NCI-H1092 (cell line): ENCODE measurements around the gene PTF1A.

Experiments
- DNase-seq: peaks from one replicate; lab custom pipeline; 2025; lab: John Stamatoyannopoulos, UW

The PTF1A gene

GRCh38 chr10:23186697-23187096 lies 5.4 kb upstream of the PTF1A start:
- no peak for DNase-seq

GRCh38 chr10:23187155-23187554 lies 5.0 kb upstream of the PTF1A start:
- DNase-seq, result no peak

GRCh38 chr10:23189024-23189423 lies 3.1 kb upstream of the PTF1A start:
- DNase-seq, result no peak

GRCh38 chr10:23190872-23191763 lies 994 bp upstream of the PTF1A start:
- DNase-seq, result no peak

- no peak for DNase-seq
These were observed 761 bp downstream of the PTF1A start for GRCh38 chr10:23192712-23193434.

- DNase-seq, result no peak
These were observed 1.4 kb downstream of the PTF1A start for GRCh38 chr10:23193435-23194074.

GRCh38 chr10:23194471-23194965 lies 2.4 kb downstream of the PTF1A start:
- no peak for DNase-seq

GRCh38 chr10:23194966-23195845 lies 3.1 kb downstream of the PTF1A start:
- DNase-seq, result no peak

GRCh38 chr10:23195846-23196600 lies 3.9 kb downstream of the PTF1A start:
- no peak for DNase-seq

GRCh38 chr10:23196915-23197314 lies 4.8 kb downstream of the PTF1A start:
- no peak for DNase-seq

- DNase-seq, result peak; percentile 69
These were observed 5.3 kb downstream of the PTF1A start for GRCh38 chr10:23197416-23197861.

- peak; percentile 17 for DNase-seq
These were observed 6.5 kb downstream of the PTF1A start for GRCh38 chr10:23198610-23198939.

GRCh38 chr10:23198940-23199767 lies 7.0 kb downstream of the PTF1A start:
- no peak for DNase-seq

GRCh38 chr10:23199768-23200511 lies 7.8 kb downstream of the PTF1A start:
- no peak for DNase-seq

GRCh38 chr10:23200586-23200985 lies 8.5 kb downstream of the PTF1A start:
- no peak for DNase-seq

- no peak for DNase-seq
These were observed 9.0 kb downstream of the PTF1A start for GRCh38 chr10:23200997-23201652.

GRCh38 chr10:23201837-23202236 lies 9.7 kb downstream of the PTF1A start:
- no peak for DNase-seq

GRCh38 chr10:23202779-23203178 lies 10.7 kb downstream of the PTF1A start:
- peak; percentile 12 for DNase-seq
